Ishikawa (cell line): ENCODE results near the gene MTOR.

Source experiments
- CEBPB ChIP-seq: IDR thresholded peaks from 2 replicates; pipeline ENCODE4 v1.6.1; 2012
- CREB1 ChIP-seq: IDR thresholded peaks from 2 replicates; pipeline ENCODE4 v1.6.1; 2012; ENCODE audit warnings: low read depth
- EGR1 ChIP-seq: IDR thresholded peaks from 2 replicates; pipeline ENCODE4 v1.6.1; 2012
- EP300 ChIP-seq: IDR thresholded peaks from 2 replicates; pipeline ENCODE4 v1.6.1; 2012; ENCODE audit warnings: borderline replicate concordance
- FOXM1 ChIP-seq: IDR thresholded peaks from 2 replicates; pipeline ENCODE4 v1.6.1; 2012; ENCODE audit warnings: low read depth, borderline replicate concordance
- NFIC ChIP-seq: IDR thresholded peaks from 2 replicates; pipeline ENCODE4 v1.6.1; 2012
- RAD21 ChIP-seq: IDR thresholded peaks from 2 replicates; pipeline ENCODE4 v1.6.1; 2012; ENCODE audit warnings: low read depth
- TAF1 ChIP-seq: IDR thresholded peaks from 2 replicates; pipeline ENCODE4 v1.6.1; 2012; ENCODE audit warnings: low read depth, mild to moderate bottlenecking
- TCF12 ChIP-seq: IDR thresholded peaks from 2 replicates; pipeline ENCODE4 v1.6.1; 2012; ENCODE audit warnings: low read depth
- TEAD4 ChIP-seq: IDR thresholded peaks from 2 replicates; pipeline ENCODE4 v1.6.1; 2012
- YY1 ChIP-seq: IDR thresholded peaks from 2 replicates; pipeline ENCODE4 v1.6.1; 2012; ENCODE audit warnings: low read depth
- ZBTB7A ChIP-seq: IDR thresholded peaks from 2 replicates; pipeline ENCODE4 v1.6.1; 2012; ENCODE audit warnings: low read depth
- TF ChIP-seq, protein P1 (sequence below): IDR thresholded peaks from 2 replicates; pipeline ENCODE4 v1.6.1; 2012; ENCODE audit warnings: low read depth, mild to moderate bottlenecking
- TF ChIP-seq, protein P2 (sequence below): IDR thresholded peaks from 2 replicates; pipeline ENCODE4 v1.6.1; 2012
- TF ChIP-seq, protein P3 (sequence below): IDR thresholded peaks from 2 replicates; pipeline ENCODE4 v1.6.1; 2012

Gene MTOR

DNA sequence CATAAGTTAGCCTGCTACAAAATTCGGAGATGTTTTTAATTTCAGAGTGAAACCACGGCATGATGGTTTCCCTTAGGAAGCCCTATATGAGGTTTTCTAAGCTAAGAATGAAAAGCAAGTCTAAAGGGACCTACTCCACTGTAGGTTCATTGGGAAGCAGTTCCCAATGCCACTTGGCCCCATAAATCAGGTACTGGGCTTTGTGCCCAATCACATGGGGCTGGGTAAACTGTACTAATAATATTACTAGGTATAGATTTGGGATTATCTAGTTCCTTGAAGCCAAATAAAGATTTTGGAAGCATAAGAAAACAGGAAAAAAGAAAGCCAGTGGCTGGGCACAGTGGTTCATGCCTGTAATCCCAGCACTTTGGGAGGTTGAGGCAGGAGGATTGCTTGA is 92.2 kb downstream of the MTOR start:
- TF ChIP-seq YY1 (no peak), ZBTB7A (no peak), FOXM1 (no peak), CREB1 (no peak), EP300 (no peak), EGR1 (no peak), TAF1 (no peak), CEBPB (no peak), RAD21 (no peak), TEAD4 (no peak), TCF12 (no peak)
- TF ChIP-seq, protein P1, sequence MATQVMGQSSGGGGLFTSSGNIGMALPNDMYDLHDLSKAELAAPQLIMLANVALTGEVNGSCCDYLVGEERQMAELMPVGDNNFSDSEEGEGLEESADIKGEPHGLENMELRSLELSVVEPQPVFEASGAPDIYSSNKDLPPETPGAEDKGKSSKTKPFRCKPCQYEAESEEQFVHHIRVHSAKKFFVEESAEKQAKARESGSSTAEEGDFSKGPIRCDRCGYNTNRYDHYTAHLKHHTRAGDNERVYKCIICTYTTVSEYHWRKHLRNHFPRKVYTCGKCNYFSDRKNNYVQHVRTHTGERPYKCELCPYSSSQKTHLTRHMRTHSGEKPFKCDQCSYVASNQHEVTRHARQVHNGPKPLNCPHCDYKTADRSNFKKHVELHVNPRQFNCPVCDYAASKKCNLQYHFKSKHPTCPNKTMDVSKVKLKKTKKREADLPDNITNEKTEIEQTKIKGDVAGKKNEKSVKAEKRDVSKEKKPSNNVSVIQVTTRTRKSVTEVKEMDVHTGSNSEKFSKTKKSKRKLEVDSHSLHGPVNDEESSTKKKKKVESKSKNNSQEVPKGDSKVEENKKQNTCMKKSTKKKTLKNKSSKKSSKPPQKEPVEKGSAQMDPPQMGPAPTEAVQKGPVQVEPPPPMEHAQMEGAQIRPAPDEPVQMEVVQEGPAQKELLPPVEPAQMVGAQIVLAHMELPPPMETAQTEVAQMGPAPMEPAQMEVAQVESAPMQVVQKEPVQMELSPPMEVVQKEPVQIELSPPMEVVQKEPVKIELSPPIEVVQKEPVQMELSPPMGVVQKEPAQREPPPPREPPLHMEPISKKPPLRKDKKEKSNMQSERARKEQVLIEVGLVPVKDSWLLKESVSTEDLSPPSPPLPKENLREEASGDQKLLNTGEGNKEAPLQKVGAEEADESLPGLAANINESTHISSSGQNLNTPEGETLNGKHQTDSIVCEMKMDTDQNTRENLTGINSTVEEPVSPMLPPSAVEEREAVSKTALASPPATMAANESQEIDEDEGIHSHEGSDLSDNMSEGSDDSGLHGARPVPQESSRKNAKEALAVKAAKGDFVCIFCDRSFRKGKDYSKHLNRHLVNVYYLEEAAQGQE = no peak
- TF ChIP-seq, protein P2, sequence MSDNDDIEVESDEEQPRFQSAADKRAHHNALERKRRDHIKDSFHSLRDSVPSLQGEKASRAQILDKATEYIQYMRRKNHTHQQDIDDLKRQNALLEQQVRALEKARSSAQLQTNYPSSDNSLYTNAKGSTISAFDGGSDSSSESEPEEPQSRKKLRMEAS = no peak
- TF ChIP-seq, protein P3, sequence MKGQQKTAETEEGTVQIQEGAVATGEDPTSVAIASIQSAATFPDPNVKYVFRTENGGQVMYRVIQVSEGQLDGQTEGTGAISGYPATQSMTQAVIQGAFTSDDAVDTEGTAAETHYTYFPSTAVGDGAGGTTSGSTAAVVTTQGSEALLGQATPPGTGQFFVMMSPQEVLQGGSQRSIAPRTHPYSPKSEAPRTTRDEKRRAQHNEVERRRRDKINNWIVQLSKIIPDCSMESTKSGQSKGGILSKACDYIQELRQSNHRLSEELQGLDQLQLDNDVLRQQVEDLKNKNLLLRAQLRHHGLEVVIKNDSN = no peak

DNA sequence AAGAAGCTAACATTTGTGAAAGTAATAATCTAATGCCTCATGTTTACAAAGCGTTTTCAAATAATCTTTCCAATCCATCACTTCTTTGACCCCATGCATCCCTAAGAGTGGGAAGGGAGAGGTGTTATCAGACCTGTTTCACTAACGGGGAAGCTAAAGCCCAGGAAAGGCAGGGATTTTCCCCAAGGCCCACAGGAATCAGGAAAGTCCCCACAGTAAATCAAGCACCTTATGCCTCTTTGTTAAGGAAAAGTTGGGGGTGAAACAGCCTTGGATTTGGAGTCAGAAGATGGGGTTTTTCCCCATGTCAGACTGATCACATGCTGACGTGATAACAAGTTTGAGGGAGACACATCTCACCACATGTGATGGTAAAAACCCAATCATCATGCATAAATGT is 93.1 kb downstream of the MTOR start:
- TF ChIP-seq YY1 (no peak), ZBTB7A (no peak), CREB1 (no peak), TEAD4 (no peak), TAF1 (no peak), RAD21 (no peak), EP300 (no peak), TCF12 (no peak), EGR1 (no peak), FOXM1 (no peak), NFIC (no peak), CEBPB (no peak)
- TF ChIP-seq, protein P1 = no peak
- TF ChIP-seq, protein P3 = no peak
- TF ChIP-seq, protein P2 = no peak

DNA sequence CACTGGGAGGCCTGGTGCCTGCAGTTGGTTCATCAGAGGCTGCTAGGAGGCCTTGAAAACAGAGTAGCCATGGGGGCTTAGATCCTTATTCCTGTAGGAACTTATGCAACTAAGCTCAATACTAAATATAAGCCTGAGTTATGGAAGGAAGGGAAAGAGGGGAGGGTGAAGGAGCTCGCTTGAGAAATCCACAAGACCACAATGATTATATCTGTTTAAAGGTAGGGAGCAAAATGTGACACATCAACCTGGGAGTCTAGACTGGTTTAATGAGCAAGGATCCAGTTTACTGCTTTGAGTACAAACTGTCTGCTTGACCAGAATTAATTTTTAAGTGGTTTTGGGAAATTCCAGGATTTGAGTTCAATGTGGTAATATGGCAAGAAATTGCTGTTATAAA is 93.6 kb downstream of the MTOR start:
- TF ChIP-seq, protein P1 = no peak
- no peak for TF ChIP-seq RAD21
- TF ChIP-seq EGR1 = no peak
- TF ChIP-seq ZBTB7A = no peak
- TF ChIP-seq CEBPB = no peak
- no peak for TF ChIP-seq NFIC
- TF ChIP-seq, protein P3 = no peak
- no peak for TF ChIP-seq CREB1
- TF ChIP-seq FOXM1 = no peak
- no peak for TF ChIP-seq EP300
- no peak for TF ChIP-seq TCF12
- no peak for TF ChIP-seq YY1
- TF ChIP-seq, protein P2 = no peak
- no peak for TF ChIP-seq TEAD4
- no peak for TF ChIP-seq TAF1

DNA sequence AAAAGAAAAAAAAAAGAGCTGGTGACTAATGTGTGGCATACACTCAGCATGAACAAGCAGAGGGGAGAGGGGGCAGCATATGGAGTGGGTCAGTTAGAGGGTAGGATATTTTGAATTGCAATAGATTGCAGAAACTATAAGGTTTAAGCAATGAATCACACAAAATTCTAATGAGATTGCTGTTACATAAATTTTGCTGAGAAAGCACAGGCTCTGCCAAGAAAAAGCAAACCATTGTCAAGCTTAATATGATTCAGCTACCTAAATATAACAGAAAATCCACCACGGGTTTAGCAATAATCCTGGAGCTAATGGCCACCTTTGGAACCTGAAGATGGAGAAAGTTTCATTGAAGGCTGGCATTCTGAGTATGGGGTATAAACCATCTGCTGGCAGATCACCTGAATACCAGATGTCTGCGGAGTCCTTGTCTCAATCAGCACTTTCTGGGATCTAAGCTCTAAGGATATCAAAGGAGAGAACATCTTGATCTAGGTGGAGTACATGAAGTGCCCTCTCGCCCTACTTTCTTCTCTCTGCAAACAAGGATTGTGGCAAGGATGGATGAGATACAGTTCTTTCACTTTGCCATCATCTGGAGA is 103.5 kb downstream of the MTOR start:
- TF ChIP-seq CEBPB (no peak), CREB1 (no peak), RAD21 (no peak), NFIC (no peak), EGR1 (no peak), FOXM1 (no peak), EP300 (no peak), ZBTB7A (no peak), YY1 (no peak)
- TF ChIP-seq, protein P3 = no peak
- TF ChIP-seq, protein P2 = no peak
- TF ChIP-seq, protein P1 = no peak
